Keratinocyte (primary cell): Measurements from ENCODE around the gene NRDC.

Experiments
- EZH2 ChIP-seq: IDR thresholded peaks from one replicate; pipeline ENCODE4 v1.6.1; 2012; ENCODE audit warnings: inconsistent platforms, mild to moderate bottlenecking, low read length, moderate library complexity
- TF ChIP-seq, protein P1 (sequence below), 3 experiments: IDR thresholded peaks in 1 of 3; conservative IDR thresholded peaks in 1 of 3; optimal IDR thresholded peaks in 1 of 3; 2 replicates in 2 of 3; 3 replicates in 1 of 3; pipeline versions ENCODE3 to v1.5.1; 2011; ENCODE audit warnings: low read length in 3 of 3, mild to moderate bottlenecking in 3 of 3, moderate library complexity in 2 of 3, control low read depth in 1 of 3, inconsistent platforms in 1 of 3; ENCODE audit not compliant: insufficient read depth in 2 of 3; ENCODE audit errors: extremely low read depth in 1 of 3

DNA sequence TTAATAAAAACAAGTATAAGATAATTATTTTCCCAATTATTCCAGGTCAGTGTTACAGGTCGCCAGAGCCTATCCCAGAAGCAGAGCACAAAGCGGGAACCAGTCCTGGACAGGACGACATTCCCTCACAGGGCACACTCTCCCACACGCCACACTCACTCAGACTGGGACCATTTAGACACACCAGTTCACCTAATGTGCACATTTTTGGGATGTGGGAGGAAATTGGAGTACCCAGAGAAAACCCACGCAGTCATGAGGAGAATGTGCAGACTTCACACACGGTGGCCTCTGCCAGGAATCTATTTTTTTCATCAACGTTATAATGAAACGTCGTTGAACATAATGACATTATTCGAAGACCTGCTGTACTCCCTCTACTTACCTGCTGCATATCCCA is 20.5 kb upstream of the NRDC start:
- TF ChIP-seq, protein P1, sequence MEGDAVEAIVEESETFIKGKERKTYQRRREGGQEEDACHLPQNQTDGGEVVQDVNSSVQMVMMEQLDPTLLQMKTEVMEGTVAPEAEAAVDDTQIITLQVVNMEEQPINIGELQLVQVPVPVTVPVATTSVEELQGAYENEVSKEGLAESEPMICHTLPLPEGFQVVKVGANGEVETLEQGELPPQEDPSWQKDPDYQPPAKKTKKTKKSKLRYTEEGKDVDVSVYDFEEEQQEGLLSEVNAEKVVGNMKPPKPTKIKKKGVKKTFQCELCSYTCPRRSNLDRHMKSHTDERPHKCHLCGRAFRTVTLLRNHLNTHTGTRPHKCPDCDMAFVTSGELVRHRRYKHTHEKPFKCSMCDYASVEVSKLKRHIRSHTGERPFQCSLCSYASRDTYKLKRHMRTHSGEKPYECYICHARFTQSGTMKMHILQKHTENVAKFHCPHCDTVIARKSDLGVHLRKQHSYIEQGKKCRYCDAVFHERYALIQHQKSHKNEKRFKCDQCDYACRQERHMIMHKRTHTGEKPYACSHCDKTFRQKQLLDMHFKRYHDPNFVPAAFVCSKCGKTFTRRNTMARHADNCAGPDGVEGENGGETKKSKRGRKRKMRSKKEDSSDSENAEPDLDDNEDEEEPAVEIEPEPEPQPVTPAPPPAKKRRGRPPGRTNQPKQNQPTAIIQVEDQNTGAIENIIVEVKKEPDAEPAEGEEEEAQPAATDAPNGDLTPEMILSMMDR (optimal IDR thresholded peaks at IDR 0.05 in 1 of 3, IDR thresholded peaks at IDR 0.05 in 1 of 3, conservative IDR thresholded peaks at IDR 0.05 in 1 of 3; ENCODE audit: extremely low read depth in 1 of 3, insufficient read depth in 2 of 3, low read length in 3 of 3) = no peak
- TF ChIP-seq EZH2 = no peak
